ENCODE results near the gene STK39.
A peak's percentile ranks its signal among the peaks of the same experiment; 100 is the strongest.

STK39 gene

DNA sequence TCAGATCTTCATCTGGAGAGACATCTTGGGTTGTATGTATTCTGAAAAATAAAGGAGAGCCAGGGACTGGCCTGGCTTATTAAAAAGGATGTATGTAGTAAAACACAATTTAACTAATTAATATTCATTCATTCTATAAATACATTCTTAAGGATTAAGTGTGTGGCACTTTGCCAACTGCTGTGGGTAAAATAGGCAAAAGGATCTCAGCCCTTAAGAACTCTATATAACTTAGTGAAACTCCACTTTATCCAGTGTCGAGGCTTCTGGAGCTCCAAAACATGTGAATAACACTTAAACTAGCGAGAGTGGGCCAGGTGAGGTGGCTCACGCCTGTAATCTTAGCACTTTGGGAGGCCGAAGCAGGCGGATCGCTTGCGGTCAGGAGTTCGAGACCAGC lies 7.7 kb upstream of the STK39 start:
- no peaks in the 10 kb centered on the region for H3K27me3 ChIP-seq (ENCODE audit: insufficient read depth, low read length)
- H3K4me3 ChIP-seq (ENCODE audit: low read length): no peak overlapping the region
- H3K4me1 ChIP-seq (ENCODE audit: insufficient read depth, low read length): no peaks in the 10 kb centered on the region
- no peaks in the 10 kb centered on the region for H3K36me3 ChIP-seq (ENCODE audit: insufficient read depth, low read length)
- no peaks in the 10 kb centered on the region for H3K9me3 ChIP-seq (ENCODE audit: low read length)
- no peak overlapping the region for H2AFZ ChIP-seq (ENCODE audit: low read depth, low read length)

DNA sequence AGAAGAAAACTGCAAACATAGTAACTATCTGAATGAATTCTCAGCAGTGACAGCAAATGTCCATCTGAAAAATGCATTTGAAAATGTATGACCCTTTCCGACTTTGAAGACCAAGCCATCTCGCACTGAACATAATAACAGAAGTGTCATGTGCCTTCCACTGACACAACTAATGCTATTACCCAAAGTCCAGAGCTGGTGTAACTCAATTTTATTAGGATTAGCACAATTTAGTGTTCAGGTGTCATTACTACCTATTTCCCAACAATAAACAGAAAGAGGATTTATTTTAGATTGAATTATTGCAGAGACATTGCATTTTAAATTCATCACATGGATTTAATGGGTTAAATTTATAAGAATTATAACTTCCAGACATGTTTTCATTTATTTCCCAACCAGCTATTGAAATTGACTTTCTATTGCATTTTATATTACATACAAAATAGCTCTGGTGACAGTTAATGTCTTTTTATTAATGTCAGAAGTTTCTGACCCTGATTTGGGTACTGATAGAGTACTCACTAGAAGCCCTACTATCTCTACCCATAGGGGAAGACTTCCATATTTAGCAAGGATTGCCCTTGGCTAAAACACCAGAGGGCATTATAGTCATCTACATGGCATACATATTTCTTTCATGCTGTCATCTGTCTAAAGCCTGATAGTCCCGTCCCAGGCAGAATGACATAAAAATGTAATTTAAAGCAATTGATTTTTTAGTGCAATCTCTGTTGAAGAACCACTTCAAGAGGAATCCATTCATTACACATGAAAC lies 7.0 kb upstream of the STK39 start:
- Histone ChIP-seq H3K4me1 (ENCODE audit: insufficient read depth, low read length) (no peaks in the 10 kb centered on the region), H3K9me3 (ENCODE audit: low read length) (no peaks in the 10 kb centered on the region), H2AFZ (ENCODE audit: low read depth, low read length) (no peak overlapping the region), H3K27me3 (ENCODE audit: insufficient read depth, low read length) (no peaks in the 10 kb centered on the region), H3K4me3 (ENCODE audit: low read length) (no peak overlapping the region), H3K36me3 (ENCODE audit: insufficient read depth, low read length) (no peaks in the 10 kb centered on the region)

DNA sequence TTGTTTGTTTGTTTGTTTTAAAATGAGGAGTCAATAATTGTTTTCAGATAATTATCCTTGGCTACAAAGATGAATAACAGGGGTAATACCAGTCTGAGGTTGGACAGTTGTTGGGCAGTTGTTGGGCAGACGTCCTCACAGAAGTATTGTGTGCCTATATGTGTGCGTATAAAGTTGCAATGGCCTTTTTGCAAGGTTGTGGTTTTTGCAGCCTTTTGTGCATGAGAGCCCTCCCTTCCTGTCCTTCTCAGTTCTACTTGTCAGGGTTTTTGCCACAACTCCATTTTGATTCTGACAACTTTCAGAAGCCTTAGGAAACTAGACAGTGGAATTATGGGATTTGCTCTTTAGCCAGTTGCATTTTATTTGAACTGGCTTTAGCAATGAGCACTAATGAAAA lies 6.0 kb upstream of the STK39 start:
- Histone ChIP-seq H3K27me3 (ENCODE audit: insufficient read depth, low read length) (no peaks in the 10 kb centered on the region), H3K4me1 (ENCODE audit: insufficient read depth, low read length) (peaks cover 5% of the 10 kb centered on the region), H3K9me3 (ENCODE audit: low read length) (no peaks in the 10 kb centered on the region), H3K36me3 (ENCODE audit: insufficient read depth, low read length) (no peaks in the 10 kb centered on the region), H2AFZ (ENCODE audit: low read depth, low read length) (no peak overlapping the region), H3K4me3 (ENCODE audit: low read length) (no peak overlapping the region)

DNA sequence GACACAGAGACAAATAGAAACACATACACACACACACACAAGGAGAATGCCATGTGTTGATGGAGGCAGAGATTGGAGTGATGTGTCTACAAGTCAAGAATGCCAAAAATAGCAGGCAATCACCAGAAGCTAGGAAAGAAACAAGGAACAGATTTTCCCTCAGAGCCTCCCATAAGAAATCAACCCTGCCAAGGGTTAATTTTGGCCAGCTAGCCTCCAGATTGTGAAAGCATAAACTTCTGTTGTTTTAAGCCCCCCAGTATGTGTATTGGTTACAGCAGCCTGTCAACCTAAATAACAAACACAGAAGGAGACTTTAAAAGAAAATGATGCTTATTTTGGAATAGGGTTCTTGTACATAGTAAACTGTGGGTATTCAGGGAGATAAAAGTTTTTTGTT lies 5.6 kb upstream of the STK39 start:
- Histone ChIP-seq H3K36me3 (ENCODE audit: insufficient read depth, low read length) (no peaks in the 10 kb centered on the region), H3K27me3 (ENCODE audit: insufficient read depth, low read length) (no peaks in the 10 kb centered on the region), H2AFZ (ENCODE audit: low read depth, low read length) (no peak overlapping the region), H3K9me3 (ENCODE audit: low read length) (no peaks in the 10 kb centered on the region), H3K4me3 (ENCODE audit: low read length) (no peak overlapping the region), H3K4me1 (ENCODE audit: insufficient read depth, low read length) (peaks cover 9% of the 10 kb centered on the region)

DNA sequence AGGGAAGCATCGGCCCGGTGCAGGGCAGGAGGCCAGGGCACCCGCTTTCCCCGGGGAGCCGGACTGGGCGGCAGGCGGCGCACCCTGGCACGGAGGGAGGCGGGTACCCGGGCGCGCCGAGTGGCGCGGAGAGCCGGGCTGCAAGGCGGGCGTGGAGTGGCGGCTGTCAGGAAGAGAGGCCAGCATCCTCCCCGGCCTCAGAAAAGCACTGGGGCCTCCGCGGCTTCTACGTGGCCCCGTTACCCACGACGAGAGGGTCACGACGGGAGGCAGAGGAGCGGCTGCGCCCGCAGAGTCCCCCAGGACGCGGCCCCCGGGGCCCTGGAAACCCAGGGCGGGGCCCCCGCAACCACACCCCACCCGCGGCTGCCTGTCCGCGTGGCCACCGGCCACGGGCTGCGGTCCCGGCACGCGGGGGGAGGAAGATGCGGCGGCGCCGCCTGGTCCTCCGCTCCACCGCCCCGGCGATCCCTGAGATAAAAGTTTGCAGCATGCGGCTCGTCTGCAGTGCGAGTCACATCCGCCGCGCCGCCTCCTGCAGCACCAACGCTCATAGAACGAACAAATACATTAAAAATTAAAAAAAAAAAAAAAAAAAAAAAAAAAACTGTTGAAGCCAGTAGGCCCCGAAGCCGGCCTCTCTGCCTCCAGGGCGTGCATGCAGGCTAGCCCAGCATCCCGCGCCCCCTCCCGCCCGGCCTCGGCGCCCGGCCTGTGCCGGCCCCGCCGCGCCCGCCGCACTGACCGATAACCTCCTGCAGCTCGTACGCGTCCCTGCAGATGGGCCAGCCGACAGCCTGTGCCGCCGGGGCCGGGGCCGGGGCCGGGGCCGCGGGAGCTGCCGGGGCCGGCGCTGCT lies 683 bp downstream of the STK39 start:
- H3K4me3 ChIP-seq (ENCODE audit: low read length): peak overlapping the region; percentile 87
- H2AFZ ChIP-seq (ENCODE audit: low read depth, low read length): peak overlapping the region; percentile 29
- no peaks in the 10 kb centered on the region for H3K9me3 ChIP-seq (ENCODE audit: low read length)
- no peaks in the 10 kb centered on the region for H3K27me3 ChIP-seq (ENCODE audit: insufficient read depth, low read length)
- H3K4me1 ChIP-seq (ENCODE audit: insufficient read depth, low read length): peaks cover 32% of the 10 kb centered on the region
- H3K36me3 ChIP-seq (ENCODE audit: insufficient read depth, low read length): peaks cover 4% of the 10 kb centered on the region

DNA sequence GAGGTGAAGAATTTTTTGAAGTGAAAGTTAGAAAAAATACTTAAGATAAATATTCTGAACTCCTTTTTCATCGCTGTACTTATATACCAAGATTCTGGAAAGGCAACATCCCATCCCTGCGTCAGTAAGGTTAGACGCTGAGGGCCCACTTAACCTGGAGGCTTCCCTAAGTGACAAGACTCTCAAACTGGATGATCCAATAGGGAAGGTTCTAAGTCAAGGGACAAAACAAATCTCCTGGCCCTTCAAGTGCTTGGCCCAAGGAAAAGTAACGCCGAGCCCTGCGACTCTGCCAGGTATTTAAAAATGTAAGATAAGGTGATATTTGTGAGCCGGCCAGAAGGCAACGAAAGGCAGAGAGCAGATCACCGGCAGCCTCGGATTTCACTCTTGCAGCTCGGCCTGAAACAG lies 1.3 kb downstream of the STK39 start:
- Histone ChIP-seq H3K36me3 (ENCODE audit: insufficient read depth, low read length) (peaks cover 4% of the 10 kb centered on the region), H3K9me3 (ENCODE audit: low read length) (no peaks in the 10 kb centered on the region), H3K4me1 (ENCODE audit: insufficient read depth, low read length) (peaks cover 32% of the 10 kb centered on the region), H3K27me3 (ENCODE audit: insufficient read depth, low read length) (no peaks in the 10 kb centered on the region), H3K4me3 (ENCODE audit: low read length) (peak overlapping the region; percentile 87), H2AFZ (ENCODE audit: low read depth, low read length) (no peak overlapping the region)

DNA sequence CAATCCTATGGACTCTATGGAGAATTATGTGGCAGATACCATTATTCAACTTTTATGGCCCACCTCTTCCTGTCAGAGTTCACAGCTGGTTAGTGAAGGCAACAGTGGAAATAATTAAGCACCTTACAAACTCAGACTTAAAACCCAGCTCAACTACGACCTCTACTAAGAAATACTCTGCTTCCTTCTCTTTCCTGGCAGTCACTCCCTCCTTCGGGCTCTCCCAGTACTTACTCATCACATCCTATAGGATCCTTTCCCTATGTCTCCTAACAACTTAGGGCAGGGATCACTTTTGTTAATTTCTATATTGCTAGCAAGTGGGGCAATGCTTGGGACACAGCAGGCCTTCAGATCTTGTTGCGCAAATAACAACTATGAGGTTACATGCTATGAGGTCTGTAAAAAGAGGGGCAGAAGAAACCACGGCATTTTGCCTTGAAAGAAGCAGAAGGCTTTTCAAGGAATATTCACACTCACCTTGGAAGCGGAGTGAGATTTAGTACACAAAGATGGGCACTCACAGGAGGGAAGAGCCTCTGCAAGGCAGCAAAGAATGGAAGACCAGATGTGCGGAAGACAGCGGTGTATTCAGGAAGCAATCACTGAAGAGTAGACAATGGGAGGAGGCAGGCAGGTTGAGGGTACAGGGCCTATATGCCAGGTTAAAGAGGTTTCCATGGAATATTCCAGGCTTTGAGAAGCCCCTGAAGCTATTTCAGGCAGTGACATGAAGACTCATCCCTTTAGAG lies 2.1 kb downstream of the STK39 start:
- peak overlapping the region; percentile 87 for H3K4me3 ChIP-seq (ENCODE audit: low read length)
- peaks cover 3% of the 10 kb centered on the region for H3K9me3 ChIP-seq (ENCODE audit: low read length)
- H3K36me3 ChIP-seq (ENCODE audit: insufficient read depth, low read length): peaks cover 4% of the 10 kb centered on the region
- H2AFZ ChIP-seq (ENCODE audit: low read depth, low read length): no peak overlapping the region
- H3K27me3 ChIP-seq (ENCODE audit: insufficient read depth, low read length): no peaks in the 10 kb centered on the region
- H3K4me1 ChIP-seq (ENCODE audit: insufficient read depth, low read length): peaks cover 32% of the 10 kb centered on the region

DNA sequence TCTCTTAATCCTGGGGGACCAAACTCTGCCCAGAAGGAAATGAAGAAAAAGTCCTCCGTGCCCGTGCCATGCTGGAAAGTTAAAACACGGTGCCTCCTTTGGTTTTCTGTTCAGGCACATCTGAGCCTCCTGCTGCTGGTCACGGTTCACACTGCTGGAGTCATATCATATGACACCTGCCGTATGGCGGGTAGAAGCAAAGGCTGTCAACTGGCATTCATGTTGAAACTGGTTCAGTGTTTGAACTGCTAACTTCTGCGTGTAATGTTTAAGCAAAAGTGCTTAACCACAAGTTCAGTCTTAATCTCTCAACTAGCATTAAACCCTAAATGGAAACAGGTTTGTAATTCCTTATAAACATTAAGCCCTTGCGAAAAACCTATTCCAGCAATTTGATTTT lies 3.1 kb downstream of the STK39 start:
- Histone ChIP-seq H3K9me3 (ENCODE audit: low read length) (peaks cover 7% of the 10 kb centered on the region), H2AFZ (ENCODE audit: low read depth, low read length) (no peak overlapping the region), H3K4me3 (ENCODE audit: low read length) (no peak overlapping the region), H3K4me1 (ENCODE audit: insufficient read depth, low read length) (peaks cover 32% of the 10 kb centered on the region), H3K36me3 (ENCODE audit: insufficient read depth, low read length) (peaks cover 7% of the 10 kb centered on the region), H3K27me3 (ENCODE audit: insufficient read depth, low read length) (no peaks in the 10 kb centered on the region)

DNA sequence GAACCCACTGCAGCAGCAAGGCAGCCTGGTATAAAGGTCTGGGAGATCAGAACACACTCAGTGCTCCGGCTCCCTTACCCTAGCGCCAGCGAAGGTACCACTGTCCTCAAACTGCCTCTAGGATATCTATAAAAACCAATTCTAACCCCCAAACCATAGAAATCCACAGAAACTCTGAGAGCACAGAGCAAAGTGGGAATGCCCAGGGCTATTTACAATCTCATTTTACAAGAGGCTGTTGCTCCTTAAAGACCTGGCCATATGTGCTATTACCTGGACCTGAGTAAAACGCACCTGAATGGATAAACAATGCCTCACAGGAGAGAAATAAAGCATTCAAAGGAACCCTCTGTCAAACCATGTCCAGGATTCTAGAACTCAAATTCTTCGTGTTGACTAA lies 4.3 kb downstream of the STK39 start:
- Histone ChIP-seq H2AFZ (ENCODE audit: low read depth, low read length) (no peak overlapping the region), H3K4me3 (ENCODE audit: low read length) (no peak overlapping the region), H3K36me3 (ENCODE audit: insufficient read depth, low read length) (peaks cover 7% of the 10 kb centered on the region), H3K4me1 (ENCODE audit: insufficient read depth, low read length) (peaks cover 23% of the 10 kb centered on the region), H3K9me3 (ENCODE audit: low read length) (peaks cover 12% of the 10 kb centered on the region), H3K27me3 (ENCODE audit: insufficient read depth, low read length) (no peaks in the 10 kb centered on the region)

DNA sequence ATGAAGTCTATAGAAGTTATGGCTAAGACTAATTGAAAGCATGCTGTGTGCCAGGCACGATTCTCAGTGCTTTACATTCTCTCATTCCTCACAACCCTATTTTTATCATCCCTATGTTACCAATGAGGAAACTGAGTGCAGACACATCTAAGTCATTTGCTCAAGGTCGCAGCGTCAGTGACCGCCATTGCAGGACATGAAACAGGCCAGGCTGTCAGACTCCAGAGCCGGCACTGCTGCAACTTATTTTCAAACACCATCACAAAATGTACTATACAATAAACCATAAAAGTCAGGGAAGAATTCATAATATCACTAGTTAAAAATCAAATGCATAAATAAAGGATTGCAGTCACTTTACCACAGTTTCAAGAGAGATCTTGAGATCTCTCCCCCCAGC lies 5.6 kb downstream of the STK39 start:
- Histone ChIP-seq H2AFZ (ENCODE audit: low read depth, low read length) (no peak overlapping the region), H3K36me3 (ENCODE audit: insufficient read depth, low read length) (peaks cover 11% of the 10 kb centered on the region), H3K9me3 (ENCODE audit: low read length) (peaks cover 12% of the 10 kb centered on the region), H3K4me3 (ENCODE audit: low read length) (no peak overlapping the region), H3K4me1 (ENCODE audit: insufficient read depth, low read length) (peaks cover 21% of the 10 kb centered on the region), H3K27me3 (ENCODE audit: insufficient read depth, low read length) (no peaks in the 10 kb centered on the region)

DNA sequence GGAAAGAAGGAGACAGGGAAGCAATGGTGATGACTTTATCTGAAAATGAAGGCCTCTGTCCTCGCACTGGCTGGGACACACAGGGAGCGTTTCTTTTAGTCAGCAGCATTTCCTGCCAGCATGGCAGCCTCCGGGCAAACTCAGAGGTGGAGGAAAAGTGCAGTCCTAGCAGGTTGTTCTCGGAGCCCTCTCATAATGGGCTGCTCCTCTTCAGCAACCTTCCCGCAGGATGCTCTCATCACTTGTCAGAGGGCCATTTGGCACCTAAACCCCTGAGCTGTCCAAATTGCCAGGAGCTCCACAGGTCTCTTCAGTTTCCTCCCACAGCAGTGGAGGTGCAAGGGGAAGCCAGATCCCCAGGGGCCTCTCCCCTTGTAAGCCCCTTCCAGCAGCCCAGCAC lies 6.2 kb downstream of the STK39 start:
- Histone ChIP-seq H3K9me3 (ENCODE audit: low read length) (peaks cover 12% of the 10 kb centered on the region), H3K27me3 (ENCODE audit: insufficient read depth, low read length) (no peaks in the 10 kb centered on the region), H3K4me3 (ENCODE audit: low read length) (no peak overlapping the region), H3K36me3 (ENCODE audit: insufficient read depth, low read length) (peaks cover 11% of the 10 kb centered on the region), H3K4me1 (ENCODE audit: insufficient read depth, low read length) (peaks cover 21% of the 10 kb centered on the region), H2AFZ (ENCODE audit: low read depth, low read length) (no peak overlapping the region)

DNA sequence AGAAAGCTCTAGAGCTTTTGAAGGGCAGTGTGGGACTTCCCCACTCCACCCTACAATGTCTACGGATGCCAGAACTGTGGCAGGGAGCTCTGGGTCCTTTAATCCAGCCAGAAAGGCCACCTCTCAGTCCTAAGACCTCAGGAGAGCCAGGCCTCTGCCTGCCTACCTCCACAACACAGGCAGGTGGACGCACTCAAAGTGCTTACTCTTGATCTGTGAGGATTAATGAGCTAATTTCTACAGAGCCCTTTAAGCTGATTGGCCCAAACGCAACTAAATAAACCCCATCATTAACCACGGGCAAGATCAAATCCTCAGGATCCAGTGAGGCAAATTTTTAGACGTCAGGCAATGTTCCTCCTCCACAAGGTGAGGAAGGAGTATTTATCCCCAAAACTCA lies 8.1 kb downstream of the STK39 start:
- H3K27me3 ChIP-seq (ENCODE audit: insufficient read depth, low read length): no peaks in the 10 kb centered on the region
- H3K4me3 ChIP-seq (ENCODE audit: low read length): no peak overlapping the region
- H2AFZ ChIP-seq (ENCODE audit: low read depth, low read length): no peak overlapping the region
- peaks cover 15% of the 10 kb centered on the region for H3K9me3 ChIP-seq (ENCODE audit: low read length)
- H3K4me1 ChIP-seq (ENCODE audit: insufficient read depth, low read length): peaks cover 7% of the 10 kb centered on the region
- H3K36me3 ChIP-seq (ENCODE audit: insufficient read depth, low read length): peaks cover 9% of the 10 kb centered on the region

DNA sequence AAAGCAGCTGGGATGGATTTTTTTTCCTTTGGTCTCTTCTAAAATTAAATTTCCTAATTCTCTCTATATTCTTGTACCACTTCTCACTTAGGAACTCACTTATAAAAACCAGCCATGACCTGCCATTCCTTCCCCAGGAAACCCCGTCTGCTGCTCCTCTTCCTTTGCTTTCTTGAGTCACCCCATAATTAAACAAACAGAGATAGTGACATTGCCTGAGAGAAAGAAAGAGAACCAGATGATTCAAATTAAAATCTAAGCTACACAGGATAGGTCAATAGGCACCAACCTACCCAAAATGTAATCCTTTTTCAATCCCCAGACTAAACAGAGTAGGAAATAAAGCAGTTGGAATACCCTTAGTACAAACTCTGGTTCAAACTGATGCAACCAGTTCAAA lies 9.7 kb downstream of the STK39 start:
- Histone ChIP-seq H3K36me3 (ENCODE audit: insufficient read depth, low read length) (peaks cover 15% of the 10 kb centered on the region), H3K9me3 (ENCODE audit: low read length) (peaks cover 15% of the 10 kb centered on the region), H3K4me1 (ENCODE audit: insufficient read depth, low read length) (no peaks in the 10 kb centered on the region), H3K27me3 (ENCODE audit: insufficient read depth, low read length) (no peaks in the 10 kb centered on the region), H2AFZ (ENCODE audit: low read depth, low read length) (no peak overlapping the region), H3K4me3 (ENCODE audit: low read length) (no peak overlapping the region)
